Activated CD4-positive, CD25-positive, alpha-beta regulatory T cell treated with anti-CD3 and anti-CD28 coated beads, Interleukin-2, amount 50 U/mL, for 24 hours (primary cell): ENCODE results near the gene ITPK1.

ENCODE experiments used
- ATAC-seq, 2 donors: fragments of 150-1000 bp; cut with Tn5 transposase; one replicate each; pipeline ENCODE4 v1.10.0; 2021; ENCODE audit warnings: mild to moderate bottlenecking in 1 of 2, moderate library complexity in 1 of 2

Gene ITPK1

DNA sequence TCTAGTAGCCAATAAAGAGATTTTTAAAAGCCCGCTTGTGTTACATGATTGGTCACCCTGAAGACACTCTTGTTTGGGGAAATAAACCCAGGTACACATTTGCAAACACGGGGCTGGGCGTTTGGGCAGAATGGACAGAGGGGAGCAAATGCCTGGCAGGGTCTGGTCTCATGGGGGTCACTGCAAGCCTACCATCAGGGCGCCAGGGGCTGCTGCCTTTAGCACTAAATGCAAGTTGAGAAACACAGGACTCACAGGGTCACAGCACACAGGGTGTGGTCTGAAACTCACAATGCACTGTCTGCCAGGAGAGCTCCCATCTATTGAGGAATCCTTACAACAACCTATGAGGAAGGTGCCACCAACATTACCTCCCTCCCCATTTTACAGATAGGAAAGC, 130.2 kb downstream of the ITPK1 start:
- ATAC-seq, result no peak

DNA sequence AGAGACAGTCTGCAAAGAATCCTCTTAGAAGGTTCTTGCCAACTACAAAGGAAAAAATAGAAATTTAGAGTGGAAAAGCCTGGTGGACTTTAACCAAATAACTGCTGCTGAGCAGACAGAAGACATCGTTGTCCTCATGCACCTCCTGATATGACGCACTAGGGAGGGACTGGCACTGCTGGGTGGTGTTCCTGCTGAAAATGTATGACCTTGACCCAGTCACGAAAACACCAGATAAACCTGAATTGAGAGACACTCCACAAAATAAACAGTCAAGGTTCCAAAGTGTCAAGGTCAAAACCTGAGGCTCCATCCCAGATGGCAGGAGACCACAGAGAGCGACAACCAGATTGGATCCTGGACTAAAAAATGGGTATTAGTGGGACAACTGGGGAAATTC, 130.8 kb downstream of the ITPK1 start:
- no peak for ATAC-seq

DNA sequence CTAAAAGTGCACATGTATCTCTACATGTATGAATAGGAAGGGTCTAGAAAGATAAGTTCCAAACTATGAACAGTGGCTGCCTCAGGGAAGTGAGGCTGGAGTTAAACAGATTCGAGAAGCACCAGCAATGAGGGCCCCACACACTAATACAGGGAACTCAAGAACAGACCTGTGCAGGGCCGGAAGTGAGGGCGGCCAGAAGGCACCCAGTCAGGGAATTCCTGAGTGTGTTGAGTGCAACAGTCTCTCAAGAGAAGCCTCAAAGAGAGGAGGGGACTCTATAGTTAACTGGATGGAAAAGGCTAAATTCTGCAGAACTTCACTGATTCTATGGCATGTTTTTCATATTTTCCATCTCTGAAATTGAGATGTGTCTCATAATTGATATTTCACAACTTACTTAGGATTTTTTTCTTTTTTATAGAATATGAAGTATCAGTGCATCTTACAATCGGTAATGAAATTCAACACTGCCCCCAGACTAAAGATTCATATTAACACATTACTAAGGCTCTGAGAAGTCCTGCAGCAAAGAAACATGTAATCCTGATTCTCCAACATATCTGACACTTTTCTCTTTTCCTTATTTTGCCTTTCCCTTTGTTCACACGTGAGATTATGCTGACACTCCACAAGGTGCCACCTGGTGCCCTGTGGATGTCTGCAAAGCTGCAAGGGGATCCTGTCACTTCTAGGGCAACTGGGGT, 131.5 kb downstream of the ITPK1 start:
- ATAC-seq, result no peak

DNA sequence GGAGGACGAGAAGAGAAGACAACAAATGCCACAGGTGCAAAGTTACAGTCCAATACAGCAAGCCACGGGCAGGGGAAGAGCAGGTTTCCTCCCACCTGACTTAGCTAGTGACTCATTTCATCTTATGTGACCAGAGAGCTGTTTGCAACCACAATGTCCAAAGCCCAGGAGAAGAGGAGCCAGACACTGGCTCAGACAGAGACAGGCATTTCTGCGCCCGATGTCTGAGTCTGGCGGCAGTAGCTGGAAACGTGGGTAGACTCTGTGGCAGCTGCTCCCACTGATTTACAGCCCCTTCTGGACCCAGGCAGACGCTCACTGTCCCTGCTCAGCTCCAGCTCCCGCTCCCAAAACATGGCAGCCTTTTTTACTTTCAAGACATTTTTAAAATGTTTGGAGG, 132.8 kb downstream of the ITPK1 start:
- ATAC-seq, result no peak

DNA sequence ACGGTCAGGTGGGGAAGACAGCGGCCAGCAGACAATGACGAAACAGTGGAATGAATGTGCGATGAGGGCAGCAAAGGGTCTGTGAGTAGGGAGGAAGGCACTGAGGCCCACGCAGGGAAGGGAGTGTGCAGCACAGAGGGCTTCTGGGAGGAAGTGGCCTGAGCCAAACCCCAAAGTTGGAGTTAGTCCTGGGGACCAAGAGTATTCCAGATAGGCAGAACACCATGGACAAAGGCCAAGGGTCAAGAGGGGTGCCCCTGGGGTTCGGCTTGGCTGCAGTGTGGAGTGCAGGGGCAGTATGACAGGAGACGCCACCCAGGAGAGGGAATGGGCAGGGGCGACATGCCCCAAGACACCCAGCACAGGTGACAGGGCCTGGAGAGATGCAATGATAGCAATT, 134.0 kb downstream of the ITPK1 start:
- no peak for ATAC-seq

DNA sequence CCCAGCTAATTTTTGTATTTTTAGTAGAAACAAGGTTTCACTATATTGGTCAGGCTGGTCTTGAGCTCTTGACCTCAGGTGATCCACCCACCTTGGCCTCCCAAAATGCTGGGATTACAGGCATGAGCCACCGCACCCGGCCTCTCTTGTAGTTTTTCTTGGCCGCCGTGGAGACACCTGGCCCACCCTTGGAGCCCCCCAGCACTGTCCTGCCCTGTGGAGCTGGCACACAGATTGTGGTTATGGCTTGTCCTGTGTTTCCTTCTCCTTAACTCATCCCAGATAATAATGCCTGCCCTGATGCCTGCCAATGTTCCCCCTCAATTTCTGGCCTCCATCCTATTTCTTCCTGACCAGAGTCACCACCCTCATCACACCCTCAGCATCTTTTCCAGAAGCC, 134.9 kb downstream of the ITPK1 start:
- ATAC-seq, result no peak

DNA sequence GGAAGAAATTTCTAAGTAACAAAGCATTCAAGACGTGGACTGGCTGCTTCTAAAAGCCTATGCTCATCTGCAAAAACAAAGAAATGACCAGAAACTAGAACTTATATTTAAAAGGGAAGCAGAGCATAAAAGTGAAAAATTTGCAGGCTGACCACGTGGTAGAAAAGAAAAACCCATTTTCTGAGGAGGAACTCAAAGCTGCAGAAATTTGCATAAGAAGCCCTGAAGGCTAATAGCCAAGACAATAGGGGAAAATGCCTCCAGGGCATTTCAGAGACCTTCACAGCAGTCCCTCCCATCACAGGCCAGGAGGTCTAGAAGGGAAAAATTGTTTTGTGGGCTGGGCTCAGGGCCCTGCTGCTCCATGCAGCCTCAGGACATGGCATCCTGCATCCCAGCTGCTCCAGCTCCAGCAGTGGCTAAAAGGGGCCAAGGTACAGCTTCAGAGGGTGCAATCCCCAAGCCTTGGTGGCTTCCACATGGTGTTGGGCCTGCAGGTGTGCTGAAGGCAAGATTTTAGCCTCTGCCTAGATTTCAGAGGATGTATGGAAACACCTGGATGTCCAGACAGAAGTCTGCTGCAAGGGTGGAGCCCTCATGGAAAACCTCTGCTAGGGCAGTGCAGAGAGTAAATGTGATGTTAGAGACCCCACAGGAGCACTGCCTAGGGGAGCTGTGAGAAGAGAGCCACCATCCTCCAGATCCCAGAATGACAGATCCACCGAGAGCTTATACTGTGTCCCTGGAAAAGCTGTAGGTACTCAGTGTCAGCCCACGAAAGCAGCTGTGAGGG, 137.3 kb downstream of the ITPK1 start:
- ATAC-seq, result no peak

DNA sequence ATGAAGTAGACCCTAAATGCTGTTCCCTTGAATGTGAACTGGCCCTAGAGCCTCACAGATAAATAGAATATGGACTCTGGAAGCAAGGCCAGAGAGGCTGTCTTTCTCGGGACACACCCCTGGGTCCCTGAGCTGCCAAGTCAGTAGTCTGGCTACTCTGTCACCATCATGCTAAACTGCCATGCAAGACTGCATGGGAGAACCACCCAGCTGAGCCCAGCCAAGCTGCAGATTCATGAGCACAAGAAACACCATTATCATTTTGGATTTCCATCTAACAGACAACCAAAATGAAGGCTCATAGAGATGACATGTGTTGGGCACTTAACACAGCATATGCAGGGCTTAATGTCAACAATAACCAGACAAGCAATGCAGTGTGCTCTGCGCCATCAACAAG, 139.5 kb downstream of the ITPK1 start:
- ATAC-seq, result no peak

DNA sequence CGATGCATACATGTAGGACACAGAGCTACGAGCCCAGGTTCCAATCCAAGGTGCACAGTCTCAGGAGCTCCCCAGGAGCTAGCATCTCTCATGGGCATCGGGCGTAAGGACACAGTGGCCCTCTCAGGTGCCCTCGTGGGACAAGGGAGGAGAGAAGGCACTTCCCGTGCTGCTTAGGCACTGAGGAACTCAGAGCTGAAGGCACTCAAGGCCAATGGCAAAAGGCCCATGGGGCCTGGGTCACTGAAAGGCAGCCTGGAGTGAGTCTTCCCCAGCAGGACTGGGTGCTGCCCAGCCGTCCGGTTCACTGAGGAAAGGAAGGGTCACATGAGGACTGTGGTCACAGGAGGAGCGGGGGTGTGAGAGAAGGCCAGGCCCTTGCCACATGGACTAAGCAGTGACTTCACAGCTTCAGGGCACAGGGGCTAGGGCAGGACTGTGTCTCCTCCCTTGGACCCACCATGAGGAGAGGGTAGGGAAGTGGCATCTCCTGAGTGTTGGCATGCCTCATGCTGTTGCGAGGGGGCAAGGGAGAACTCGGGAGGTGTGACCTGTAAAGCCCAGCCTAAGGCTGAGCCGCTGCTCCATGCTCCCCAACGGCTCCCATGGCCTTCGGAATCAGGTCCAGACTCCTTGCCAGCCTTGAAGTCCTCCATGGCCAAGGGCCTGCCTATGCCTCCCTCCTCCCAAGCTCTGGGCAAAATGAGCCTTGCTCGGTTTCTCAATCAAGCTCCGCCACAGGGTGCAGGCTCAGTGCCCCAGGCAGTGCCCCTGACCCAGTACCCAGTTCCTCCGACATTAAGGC, 141.0 kb downstream of the ITPK1 start:
- ATAC-seq, result no peak

DNA sequence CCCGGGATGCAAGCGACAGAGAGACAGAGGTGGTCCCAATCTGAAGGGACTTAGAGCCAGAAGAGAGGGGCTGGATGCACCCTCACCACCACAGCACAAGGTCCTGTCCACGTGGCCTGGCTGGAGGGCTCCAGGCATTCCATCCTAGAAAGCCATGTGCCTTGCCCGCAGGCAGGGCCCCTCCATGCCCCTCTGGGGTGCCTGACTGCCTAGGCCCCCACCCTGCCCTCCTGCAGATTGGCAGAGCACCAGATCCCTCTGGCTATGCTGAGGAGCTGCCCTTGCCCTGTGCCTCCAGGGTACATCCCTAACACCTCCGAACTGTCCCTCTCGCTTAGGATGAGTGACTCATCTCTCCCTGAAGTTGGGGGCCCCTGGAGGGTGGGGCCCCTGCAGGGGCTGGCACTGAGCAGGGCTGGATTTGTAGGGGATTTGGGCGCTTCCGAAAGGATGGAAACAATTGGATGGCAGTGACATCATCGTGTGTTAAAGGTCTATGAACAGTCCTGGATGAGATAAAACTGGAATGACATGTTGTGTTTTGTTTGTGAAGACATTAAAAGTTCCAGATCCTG, 141.8 kb downstream of the ITPK1 start:
- ATAC-seq, result no peak

DNA sequence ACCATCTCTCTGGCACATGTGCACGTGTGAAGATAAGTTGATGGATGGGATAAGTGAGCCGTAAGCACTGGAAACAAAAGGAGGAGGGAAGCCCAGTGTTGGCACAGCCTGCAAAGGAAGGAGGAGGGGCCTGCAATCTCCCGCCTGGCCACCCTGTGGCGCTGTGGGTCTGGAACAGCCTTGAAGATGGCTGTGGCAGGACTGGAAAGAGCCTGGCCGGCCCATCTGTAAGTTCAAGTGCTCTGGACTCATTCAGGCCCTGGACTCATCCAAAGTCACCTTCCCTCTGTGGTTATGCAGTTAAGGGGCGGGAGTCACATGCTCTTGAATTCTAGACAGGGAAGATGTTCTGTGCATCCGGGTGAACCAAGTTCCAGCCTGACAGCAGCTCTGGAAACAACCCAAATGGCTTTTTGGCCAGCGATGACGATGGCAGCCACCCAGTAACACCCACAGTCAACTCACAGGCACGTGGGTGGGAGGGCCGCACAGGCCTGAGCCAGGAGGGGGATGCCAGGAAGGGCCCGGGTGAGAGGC, 142.4 kb downstream of the ITPK1 start:
- ATAC-seq, result no peak

DNA sequence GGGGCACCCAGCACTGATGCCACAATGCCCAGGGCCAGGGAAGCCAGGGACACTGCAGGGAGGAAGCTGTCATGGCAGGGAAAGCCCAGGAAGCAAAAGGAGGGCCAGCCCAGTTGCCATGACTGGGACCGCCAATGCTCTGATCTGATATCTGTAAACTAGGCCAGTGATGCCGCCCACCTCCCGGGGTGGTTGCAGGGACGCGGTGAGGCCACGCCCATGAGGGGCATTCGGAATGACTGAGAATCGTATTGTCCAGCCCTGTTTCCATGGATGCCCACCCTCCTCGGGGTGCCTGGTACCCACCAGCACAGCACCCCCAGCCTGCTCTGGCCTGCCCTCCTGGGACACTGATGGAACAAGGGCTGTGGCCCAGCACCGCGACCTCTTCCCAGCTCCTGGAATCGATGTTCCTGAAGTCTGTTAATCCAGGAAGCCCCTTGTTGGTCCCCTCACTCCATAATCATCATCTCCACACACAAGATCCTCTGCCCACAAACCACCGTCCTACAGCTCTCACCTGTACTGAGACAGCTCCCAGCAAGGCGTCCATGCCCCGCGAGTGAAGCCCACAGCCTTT, 144.0 kb downstream of the ITPK1 start:
- ATAC-seq, result no peak

DNA sequence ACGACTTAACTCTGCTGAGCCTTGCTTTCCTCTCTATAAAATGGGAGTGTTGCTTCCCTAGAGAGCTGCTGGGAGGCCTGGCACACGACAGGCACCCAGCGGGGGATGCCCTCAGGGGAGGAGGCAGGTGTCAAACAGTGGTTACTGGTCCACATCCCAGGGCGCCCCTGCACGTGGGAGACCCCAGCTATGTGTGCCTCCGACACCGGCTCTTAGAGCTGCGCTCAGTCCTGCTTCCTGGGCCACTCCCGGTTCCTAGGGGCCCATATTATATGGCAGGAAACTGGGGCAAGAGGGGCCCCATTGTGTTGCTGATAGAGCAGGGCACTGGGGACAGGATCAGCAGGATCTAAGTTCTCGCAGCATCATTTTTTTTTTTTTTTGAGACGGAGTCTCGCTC, 145.5 kb downstream of the ITPK1 start:
- no peak for ATAC-seq

DNA sequence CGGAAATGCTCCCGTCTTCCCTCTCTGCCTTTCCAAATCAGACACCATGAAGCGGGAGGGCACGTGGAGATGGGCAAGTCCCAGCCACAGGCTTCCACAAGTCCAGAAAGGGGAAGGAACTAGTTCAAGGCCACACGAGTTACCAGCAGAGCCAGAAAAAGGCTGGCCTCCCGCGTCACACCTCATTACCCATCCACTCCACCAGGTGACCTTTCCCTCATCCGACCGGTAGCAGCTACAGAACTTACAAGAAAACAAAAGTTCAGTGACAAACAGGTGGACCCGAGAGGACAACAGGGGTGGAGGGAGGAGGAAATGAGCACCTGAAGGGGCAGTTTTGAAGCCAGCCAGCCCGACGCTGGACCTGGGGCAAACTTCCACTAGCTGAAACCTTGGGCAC, 145.9 kb downstream of the ITPK1 start:
- ATAC-seq, result no peak

DNA sequence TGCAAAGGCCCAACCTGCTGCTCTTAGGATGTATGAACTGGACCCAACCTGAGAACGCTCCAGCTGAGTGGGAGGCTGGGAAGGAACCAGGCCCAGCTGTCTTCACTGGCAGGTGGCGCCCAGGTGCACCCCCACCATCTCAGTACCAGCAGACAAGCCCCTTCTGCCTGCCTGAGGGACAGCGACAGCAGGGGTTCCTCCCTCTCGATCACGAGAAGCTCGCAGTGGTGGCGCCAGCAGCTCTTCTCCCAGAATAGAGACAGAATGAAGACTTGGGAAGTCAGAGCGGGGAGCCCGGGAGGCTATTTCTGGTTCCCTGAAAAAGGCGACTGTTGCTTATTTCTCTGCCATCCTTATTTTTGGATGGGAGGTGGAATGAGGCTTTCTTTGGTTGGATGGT, 146.3 kb downstream of the ITPK1 start:
- ATAC-seq, result no peak

DNA sequence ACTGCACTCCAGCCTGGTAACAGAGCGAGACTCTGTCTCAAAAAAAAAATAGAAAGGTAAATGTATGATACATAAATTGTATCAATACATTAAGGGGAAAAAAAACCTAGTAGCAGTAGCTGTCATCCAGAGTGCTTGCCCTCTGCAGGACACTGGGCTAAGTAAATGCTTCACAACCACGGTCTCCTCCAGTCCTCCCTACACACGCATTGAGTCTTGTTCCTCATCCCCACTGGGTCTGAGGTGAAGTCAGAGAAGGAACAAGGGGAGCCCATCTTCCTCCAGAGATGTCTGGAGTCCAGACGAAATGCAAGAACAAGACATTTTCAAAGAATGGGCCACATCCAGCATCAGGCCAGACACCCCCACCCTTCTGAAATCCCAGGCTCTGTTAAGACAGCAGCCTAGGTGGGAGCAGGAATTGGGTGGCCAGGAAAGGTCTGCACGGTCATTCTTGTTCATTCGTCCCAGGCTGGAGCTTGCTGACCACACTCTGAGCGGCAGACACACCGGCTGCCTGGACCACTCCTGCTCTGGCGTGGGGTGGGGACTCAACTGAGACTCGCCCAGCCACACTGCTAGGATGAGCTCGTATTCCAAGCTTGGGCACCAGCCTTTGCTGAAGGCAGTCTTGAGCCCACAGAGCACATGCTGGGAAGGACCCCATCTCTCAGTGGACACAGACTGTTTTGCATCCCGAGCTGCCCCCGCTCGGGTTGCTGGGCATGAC, 147.3 kb downstream of the ITPK1 start:
- ATAC-seq, result no peak

DNA sequence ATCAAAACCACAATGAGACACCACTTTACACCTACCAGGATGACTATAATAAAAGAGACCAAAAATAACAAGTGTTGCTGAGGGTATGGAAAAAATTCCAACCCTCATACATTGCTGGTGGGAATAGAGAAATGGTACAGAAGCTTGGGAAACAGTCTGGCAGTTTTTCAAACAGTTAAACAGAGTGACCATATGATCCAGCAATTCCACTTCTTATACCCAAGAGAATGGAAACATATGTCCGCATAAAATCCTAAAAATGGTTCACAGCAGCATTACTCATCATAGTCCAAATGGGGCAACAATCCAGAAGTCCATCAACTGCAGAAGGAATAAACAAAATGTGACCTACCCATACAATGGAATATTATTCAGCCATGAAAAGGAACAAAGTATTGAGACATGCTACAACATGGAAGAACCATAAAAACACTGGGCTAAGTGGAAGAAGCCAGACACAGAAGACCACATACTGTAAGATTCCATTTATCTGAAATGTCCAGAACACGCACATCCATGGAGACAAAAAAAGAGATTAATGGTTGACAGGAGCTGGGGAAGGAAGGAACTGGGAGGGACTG, 148.3 kb downstream of the ITPK1 start:
- ATAC-seq, result no peak

DNA sequence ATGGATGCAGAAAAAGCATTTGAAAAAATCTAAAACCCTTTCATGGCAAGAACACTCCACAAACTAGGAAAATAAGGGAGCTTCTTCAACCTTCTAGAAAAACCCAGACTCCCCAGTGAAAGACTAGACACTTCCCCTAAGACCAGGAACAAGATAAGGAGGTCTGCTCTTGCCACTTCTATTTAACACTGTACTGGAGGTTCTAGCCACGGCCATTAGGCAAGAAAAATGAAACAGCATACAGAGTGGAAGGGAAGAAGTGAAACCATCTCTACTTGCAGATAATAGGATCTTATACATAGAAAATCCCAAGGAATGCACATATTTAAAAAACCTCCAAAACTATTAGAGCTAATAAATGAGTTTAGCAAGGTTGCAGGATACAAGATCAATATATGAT, 150.4 kb downstream of the ITPK1 start:
- no peak for ATAC-seq

DNA sequence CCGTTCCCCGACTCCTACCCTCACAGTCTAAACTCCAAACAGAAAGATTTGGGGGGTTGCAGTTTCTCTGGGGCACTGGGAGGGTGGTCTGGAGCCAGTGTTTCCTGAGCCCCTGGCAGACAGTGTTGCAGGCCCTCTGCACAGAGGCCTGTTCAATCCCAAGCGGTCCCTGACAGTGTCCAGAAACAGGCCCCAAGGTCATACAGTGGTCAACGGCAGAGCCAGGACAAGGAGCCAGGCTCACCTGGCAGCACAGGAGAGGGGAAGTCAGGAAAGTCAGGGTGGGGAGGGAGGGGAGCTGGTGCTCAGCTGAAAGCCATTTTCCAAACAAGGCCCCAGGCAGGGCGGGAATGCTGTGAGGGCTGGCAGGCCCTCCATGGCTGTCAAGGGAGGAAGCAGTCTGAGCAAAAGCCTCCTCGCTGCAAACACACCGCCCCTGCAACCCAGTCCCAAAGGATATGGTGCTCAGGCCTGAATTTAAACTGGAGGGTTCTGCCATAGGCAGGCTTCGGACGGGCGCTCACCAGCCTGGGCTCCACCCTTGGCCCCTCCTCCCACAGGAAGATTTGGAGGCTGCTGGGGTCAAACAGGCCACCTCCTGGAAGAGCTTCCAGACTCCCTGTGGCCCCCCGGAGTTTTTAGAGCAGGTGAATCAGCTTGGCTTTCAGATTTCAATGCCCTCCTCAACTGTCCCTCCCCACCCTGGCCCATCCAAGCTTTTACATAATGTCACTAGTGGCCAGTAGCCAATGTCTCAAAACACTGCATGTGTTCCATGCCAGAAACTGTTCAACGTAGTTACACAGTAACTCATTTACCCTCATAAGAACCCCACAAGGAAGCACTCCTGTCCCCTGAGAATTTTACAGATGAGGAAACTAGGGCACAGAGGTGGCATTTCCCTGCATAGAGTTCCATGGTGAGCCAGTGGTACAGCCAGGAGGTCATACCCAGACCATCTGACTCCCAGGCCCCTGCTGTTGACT, 151.3 kb downstream of the ITPK1 start:
- no peak for ATAC-seq
